OCI-LY3 (cell line): ENCODE measurements around the gene TPM4.

Experiments used
- EZH2phosphoT487 ChIP-seq: fragments of 200-600 bp; shearing (Covaris generic); IDR thresholded peaks from 2 replicates; pipeline ENCODE4 v1.6.1; 2018; ENCODE audit warnings: antibody characterized with exemption, mixed run types, low read depth
- TF ChIP-seq, protein P1 (sequence below): fragments of 200-600, 300-600 bp; sonication (generic); IDR thresholded peaks from 2 replicates; pipeline ENCODE4 v1.5.1; 2014; ENCODE audit warnings: antibody characterized with exemption, low read length, low read depth

DNA sequence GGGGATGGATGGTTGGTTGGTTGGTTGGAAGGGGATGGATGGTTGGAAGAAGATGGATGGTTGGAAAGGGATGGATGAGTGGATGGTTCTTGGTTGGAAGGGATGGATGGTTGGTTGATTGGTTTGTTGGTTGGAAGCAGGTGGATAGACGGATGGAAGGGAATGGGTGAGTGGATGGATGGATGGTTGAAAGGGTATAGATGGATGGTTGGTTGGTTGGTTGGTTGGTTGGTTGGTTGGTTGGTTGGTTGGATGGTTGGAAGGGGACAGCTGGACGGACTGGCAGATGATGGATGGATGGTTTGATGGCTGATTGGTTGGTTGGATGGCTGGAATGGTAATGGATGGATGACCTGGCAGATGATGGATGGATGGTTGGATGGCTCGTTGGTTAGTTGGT is 55.4 kb downstream of the TPM4 start:
- TF ChIP-seq, protein P1, sequence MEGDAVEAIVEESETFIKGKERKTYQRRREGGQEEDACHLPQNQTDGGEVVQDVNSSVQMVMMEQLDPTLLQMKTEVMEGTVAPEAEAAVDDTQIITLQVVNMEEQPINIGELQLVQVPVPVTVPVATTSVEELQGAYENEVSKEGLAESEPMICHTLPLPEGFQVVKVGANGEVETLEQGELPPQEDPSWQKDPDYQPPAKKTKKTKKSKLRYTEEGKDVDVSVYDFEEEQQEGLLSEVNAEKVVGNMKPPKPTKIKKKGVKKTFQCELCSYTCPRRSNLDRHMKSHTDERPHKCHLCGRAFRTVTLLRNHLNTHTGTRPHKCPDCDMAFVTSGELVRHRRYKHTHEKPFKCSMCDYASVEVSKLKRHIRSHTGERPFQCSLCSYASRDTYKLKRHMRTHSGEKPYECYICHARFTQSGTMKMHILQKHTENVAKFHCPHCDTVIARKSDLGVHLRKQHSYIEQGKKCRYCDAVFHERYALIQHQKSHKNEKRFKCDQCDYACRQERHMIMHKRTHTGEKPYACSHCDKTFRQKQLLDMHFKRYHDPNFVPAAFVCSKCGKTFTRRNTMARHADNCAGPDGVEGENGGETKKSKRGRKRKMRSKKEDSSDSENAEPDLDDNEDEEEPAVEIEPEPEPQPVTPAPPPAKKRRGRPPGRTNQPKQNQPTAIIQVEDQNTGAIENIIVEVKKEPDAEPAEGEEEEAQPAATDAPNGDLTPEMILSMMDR, result no peak
- TF ChIP-seq EZH2phosphoT487, result no peak
